Measurements from ENCODE around the gene ABTB2. TPM values are rescaled to one million over a fixed set of nuclear protein-coding genes. Genes with fewer than 3 reads are reported as not detected.

Gene ABTB2
- total and polyA plus RNA-seq, 7 experiments from 2014 or later: 0.03 to 5.3 (median 0.26) TPM

DNA sequence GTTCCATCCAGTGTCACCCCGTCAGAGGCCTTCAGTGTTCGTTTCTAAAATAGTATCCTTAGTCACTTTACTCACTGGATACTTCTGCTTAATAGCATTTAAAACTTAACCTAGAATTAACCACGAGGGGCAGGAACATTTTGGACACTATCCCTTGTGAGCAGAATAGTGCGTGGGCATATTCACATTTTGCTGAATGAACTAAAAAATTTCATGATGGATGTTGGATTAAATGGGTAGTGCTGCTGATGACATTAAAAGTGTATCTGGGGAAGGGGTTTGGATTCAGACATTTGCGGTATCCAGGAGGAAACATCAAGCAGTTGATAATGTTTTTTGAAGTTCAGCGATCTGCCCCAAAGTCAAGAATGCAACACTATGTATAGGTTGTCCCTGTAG, 253.1 kb downstream of the ABTB2 start:
- DNase-seq (no peak), ATAC-seq (no peak)
- Mint-ChIP-seq H3K27me3 (peaks cover 0 to 5% (median 0%) of the 10 kb centered on the region in 5 donors), H3K9me3 (peaks cover 0 to 16% (median 0%) of the 10 kb centered on the region in 11 donors), H3K4me3 (peak overlapping the region; percentile 89 to 100 (median 97)), H3K4me1 (peaks cover 26 to 70% (median 60%) of the 10 kb centered on the region in 7 donors), H3K36me3 (peaks cover 7 to 16% (median 11%) of the 10 kb centered on the region in 5 donors), H3K27ac (peak overlapping the region; percentile 97 to 99 (median 99))
- no peaks in the 10 kb centered on the region for H3K27me3 ChIP-seq (ENCODE audit: control insufficient read depth in 2 of 2, insufficient read depth in 2 of 2, low read length in 2 of 2)
- peaks cover 18 to 21% of the 10 kb centered on the region in 2 donors for H3K4me1 ChIP-seq (ENCODE audit: control insufficient read depth in 2 of 2, insufficient read depth in 2 of 2, low read length in 2 of 2)
- ChIA-PET CTCF (interaction anchor here (0.6 kb wide), 1 partner anchor 95 kb away, joined by 3 read pairs; no protein-coding TSS in a partner anchor), POLR2A (interaction anchor here (0.8 to 7.1 kb wide), 12 partner anchors 10 to 370 kb away, joined by 3 to 102 read pairs (median 4); partner anchors contain the start of genes CAPRIN1 and FBXO3)
- H3K9me3 ChIP-seq (ENCODE audit: control insufficient read depth in 2 of 3, low read length in 3 of 3): no peaks in the 10 kb centered on the region
- H3K4me3 ChIP-seq (ENCODE audit: low read length): peak overlapping the region; percentile 91
- peaks cover 4 to 33% (median 10%) of the 10 kb centered on the region in 3 experiments for H3K36me3 ChIP-seq (ENCODE audit: control insufficient read depth in 2 of 3, insufficient read depth in 3 of 3, low read length in 3 of 3)
- intact Hi-C loops (cut with micrococcal nuclease): loop anchor here (1.0 to 10.0 kb wide), 16 partner anchors 8 to 1560 kb away; partner anchors contain the start of genes APIP (in 2 of the 2), CAPRIN1 (in 2 of the 2), CAT (in 2 of the 2) and PDHX (in 2 of the 2)
- peak overlapping the region; percentile 83 for H3K27ac ChIP-seq (ENCODE audit: low read depth, low read length)

Other genes with a start within 250 kb of the ABTB2 start
- gene CAT, start 80.9 kb upstream of the ABTB2 start, total RNA-seq: 10 to 100 TPM; 23.3 to 55.9 (median 42.6) TPM
- gene CAT, start 80.9 kb upstream of the ABTB2 start, polyA plus RNA-seq: 100 to 1,000 TPM; 100 to 110 TPM
- gene ELF5, start 155.8 kb upstream of the ABTB2 start, total RNA-seq: not detected
- gene ELF5, start 155.8 kb upstream of the ABTB2 start, polyA plus RNA-seq: not detected